GM12891 (cell line): ENCODE measurements around the gene C1orf226.
"Not testable (repeated sequence)": the region's sequence is repeated elsewhere in the genome, so short reads cannot be mapped to it uniquely, and the experiment has no call there.

ENCODE experiments used
- POLR2A ChIP-seq: IDR thresholded peaks from 2 replicates; pipeline ENCODE4 v1.6.1; 2011; ENCODE audit warnings: low read depth, low read length, control low read depth
- POLR2AphosphoS5 ChIP-seq: IDR thresholded peaks from 2 replicates; pipeline ENCODE4 v1.6.1; 2011; ENCODE audit warnings: low read depth, low read length, control low read depth

DNA sequence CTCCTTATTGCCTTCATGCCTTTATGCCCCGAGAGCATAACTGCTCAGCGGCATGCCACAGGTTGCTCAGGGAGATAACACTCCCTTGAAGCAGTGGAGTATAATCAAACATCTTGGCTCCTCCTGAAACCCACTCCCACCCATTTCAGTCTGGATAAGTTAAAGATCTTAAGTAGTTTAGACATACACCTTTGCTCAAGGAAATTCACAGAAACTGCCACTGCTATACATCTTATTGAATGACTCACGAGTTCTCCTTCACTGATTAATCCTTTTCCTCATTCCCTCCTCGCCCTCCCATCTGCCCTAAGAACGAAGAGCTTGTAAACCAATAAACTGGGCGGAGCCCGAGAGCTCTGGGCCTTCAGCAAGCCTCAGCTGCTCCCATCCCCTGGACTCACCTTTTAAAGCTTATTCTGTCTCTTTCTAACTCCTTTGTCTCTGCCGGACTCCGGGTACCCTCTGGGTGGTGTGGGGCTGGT is 38.0 kb downstream of the C1orf226 start:
- not testable (repeated sequence) for TF ChIP-seq POLR2A, POLR2AphosphoS5
